ENCODE data around the gene TMEFF1. TPM values are rescaled to one million over a fixed set of nuclear protein-coding genes. Genes with fewer than 3 reads are reported as not detected.

TMEFF1 gene
- total RNA-seq, 4 donors from 2014 or later = 8.4 TPM; not detected in 3

- no peak for TF ChIP-seq POLR2A (IDR thresholded peaks at IDR 0.05)
- TF ChIP-seq CTCF (IDR thresholded peaks at IDR 0.05) = no peak
- Histone ChIP-seq H3K27ac (no peak overlapping the region), H3K4me1 (no peaks in the 10 kb centered on the region), H3K4me3 (no peak overlapping the region), H3K9me3 (no peaks in the 10 kb centered on the region), H3K27me3 (no peaks in the 10 kb centered on the region), H3K36me3 (no peaks in the 10 kb centered on the region)
- intact Hi-C loops (cut with DNase I; ENCODE audit: low total_unique reads) = no loop called here
- DNase-seq = no peak
These were observed 7.7 kb upstream of the TMEFF1 start for GRCh38 chr9:100465274-100465673.

- Histone ChIP-seq H3K4me3 (no peak overlapping the region), H3K9me3 (no peaks in the 10 kb centered on the region), H3K27ac (no peak overlapping the region), H3K27me3 (no peaks in the 10 kb centered on the region), H3K4me1 (no peaks in the 10 kb centered on the region), H3K36me3 (no peaks in the 10 kb centered on the region)
- TF ChIP-seq CTCF (IDR thresholded peaks at IDR 0.05) (no peak), POLR2A (IDR thresholded peaks at IDR 0.05) (no peak)
- intact Hi-C loops (cut with DNase I; ENCODE audit: low total_unique reads) = no loop called here
- no peak for DNase-seq
These were observed 7.2 kb upstream of the TMEFF1 start for GRCh38 chr9:100465761-100466160.

GRCh38 chr9:100466171-100466828 is 6.6 kb upstream of the TMEFF1 start:
- Histone ChIP-seq H3K27ac (no peak overlapping the region), H3K4me1 (no peaks in the 10 kb centered on the region), H3K9me3 (no peaks in the 10 kb centered on the region), H3K27me3 (no peaks in the 10 kb centered on the region), H3K36me3 (no peaks in the 10 kb centered on the region), H3K4me3 (no peak overlapping the region)
- DNase-seq = no peak
- intact Hi-C loops (cut with DNase I; ENCODE audit: low total_unique reads) = no loop called here
- TF ChIP-seq POLR2A (IDR thresholded peaks at IDR 0.05) (no peak), CTCF (IDR thresholded peaks at IDR 0.05) (no peak)

- H3K9me3 ChIP-seq = no peaks in the 10 kb centered on the region
- TF ChIP-seq POLR2A (IDR thresholded peaks at IDR 0.05) (no peak), CTCF (IDR thresholded peaks at IDR 0.05) (no peak)
- no peaks in the 10 kb centered on the region for H3K27me3 ChIP-seq
- no peak for DNase-seq
- no peaks in the 10 kb centered on the region for H3K36me3 ChIP-seq
- no peak overlapping the region for H3K27ac ChIP-seq
- H3K4me1 ChIP-seq = no peaks in the 10 kb centered on the region
- intact Hi-C loops (cut with DNase I; ENCODE audit: low total_unique reads) = no loop called here
- H3K4me3 ChIP-seq = no peak overlapping the region
These were observed 6.1 kb upstream of the TMEFF1 start for GRCh38 chr9:100466829-100467221.

- intact Hi-C loops (cut with DNase I; ENCODE audit: low total_unique reads) = no loop called here
- TF ChIP-seq CTCF (IDR thresholded peaks at IDR 0.05) (no peak), POLR2A (IDR thresholded peaks at IDR 0.05) (no peak)
- Histone ChIP-seq H3K4me1 (no peaks in the 10 kb centered on the region), H3K9me3 (no peaks in the 10 kb centered on the region), H3K4me3 (no peak overlapping the region), H3K27me3 (no peaks in the 10 kb centered on the region), H3K36me3 (no peaks in the 10 kb centered on the region), H3K27ac (no peak overlapping the region)
- DNase-seq = no peak
These were observed 4.9 kb upstream of the TMEFF1 start for GRCh38 chr9:100468041-100468440.
